NCI-H2107 treated with DMSO at 0.1 percent for 48 hours (cell line): ENCODE data around the gene TNFSF9.

Experiments
- DNase-seq: peaks from one replicate; lab custom pipeline; 2025; ENCODE audit not compliant: unreplicated experiment; lab: John Stamatoyannopoulos, UW

TNFSF9 gene

GRCh38 chr19:6530386-6531162 lies at the start of gene TNFSF9:
TNFSF9 (plus strand) TSS chr19:6531026; CDS start chr19:6531037, 11 bp downstream.
- DNase-seq, result no peak

GRCh38 chr19:6481541-6482342 lies 49.1 kb upstream of the TNFSF9 start, which contains the start of gene DENND1C:
DENND1C (minus strand) TSS chr19:6481787; CDS start chr19:6481695, 92 bp downstream.
- DNase-seq, result no peak

GRCh38 chr19:6482343-6482686 lies 48.5 kb upstream of the TNFSF9 start:
- DNase-seq, result no peak

- no peak for DNase-seq
These were observed 47.6 kb upstream of the TNFSF9 start for GRCh38 chr19:6483235-6483634.

GRCh38 chr19:6484230-6484629 lies 46.6 kb upstream of the TNFSF9 start:
- DNase-seq, result no peak

GRCh38 chr19:6484831-6485230 lies 46.0 kb upstream of the TNFSF9 start:
- no peak for DNase-seq

- no peak for DNase-seq
These were observed 41.4 kb upstream of the TNFSF9 start for GRCh38 chr19:6489278-6490061.

GRCh38 chr19:6490134-6490533 lies 40.7 kb upstream of the TNFSF9 start:
- DNase-seq, result no peak

GRCh38 chr19:6491802-6492592 lies 38.8 kb upstream of the TNFSF9 start:
- no peak for DNase-seq

GRCh38 chr19:6494438-6495036 lies 36.3 kb upstream of the TNFSF9 start:
- no peak for DNase-seq

GRCh38 chr19:6495947-6496346 lies 34.9 kb upstream of the TNFSF9 start:
- DNase-seq, result no peak

- no peak for DNase-seq
These were observed 32.4 kb upstream of the TNFSF9 start for GRCh38 chr19:6498294-6499036.

- no peak for DNase-seq
These were observed 31.6 kb upstream of the TNFSF9 start for GRCh38 chr19:6499052-6499790.

GRCh38 chr19:6500837-6501739 lies 29.7 kb upstream of the TNFSF9 start:
- DNase-seq, result no peak

- DNase-seq, result no peak
These were observed 28.8 kb upstream of the TNFSF9 start, which contains the start of gene TUBB4A for GRCh38 chr19:6501740-6502648. TUBB4A (minus strand) TSS chr19:6502309; CDS start chr19:6502212, 97 bp downstream.

GRCh38 chr19:6503407-6504201 lies 27.2 kb upstream of the TNFSF9 start:
- no peak for DNase-seq
